GM21619 (cell line): Measurements from ENCODE around the gene PRTN3.

Experiments
- ATAC-seq: cut with Tn5 transposase; IDR thresholded peaks from one replicate; pipeline ENCODE4 v1.9.1; 2021; ENCODE audit not compliant: unreplicated experiment

PRTN3 gene

DNA sequence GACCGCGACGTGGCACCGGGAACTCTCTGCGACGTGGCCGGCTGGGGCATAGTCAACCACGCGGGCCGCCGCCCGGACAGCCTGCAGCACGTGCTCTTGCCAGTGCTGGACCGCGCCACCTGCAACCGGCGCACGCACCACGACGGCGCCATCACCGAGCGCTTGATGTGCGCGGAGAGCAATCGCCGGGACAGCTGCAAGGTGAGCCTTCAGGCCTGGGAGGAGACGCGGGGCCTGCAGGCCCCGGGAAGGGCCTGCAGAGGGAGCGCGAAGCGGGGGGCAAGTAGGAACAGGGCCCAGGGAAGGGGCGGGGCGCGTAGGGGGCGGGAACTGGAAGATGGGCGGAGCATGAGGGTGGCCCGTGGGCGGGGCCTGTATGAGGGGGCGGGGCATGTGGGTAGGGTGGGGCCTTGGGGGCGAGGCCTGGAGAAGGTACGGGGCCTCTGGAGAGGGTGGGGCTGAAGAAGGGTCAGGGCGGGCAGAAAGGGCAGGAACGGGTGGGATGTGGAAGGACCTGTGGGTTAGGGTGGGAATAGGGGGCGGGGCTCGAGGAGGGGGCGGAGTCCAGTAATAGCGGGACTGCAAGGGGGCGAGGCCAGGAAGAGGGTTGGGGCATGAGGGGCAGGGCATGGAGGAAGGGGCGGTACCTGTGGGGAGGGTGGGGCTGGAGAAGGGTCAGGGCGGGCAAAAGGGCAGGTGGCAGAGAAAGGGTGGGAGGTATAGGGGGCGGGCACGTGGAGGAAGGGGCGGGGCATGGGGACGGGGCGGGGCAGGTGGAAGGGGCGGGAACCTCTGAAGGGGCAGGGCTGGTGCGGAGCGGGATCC lies 21.2 kb downstream of the PRTN3 start:
- ATAC-seq: no peak

GRCh38 chr19:862581-863314 lies 21.9 kb downstream of the PRTN3 start:
- no peak for ATAC-seq

GRCh38 chr19:863315-863620 lies 22.5 kb downstream of the PRTN3 start:
- no peak for ATAC-seq

- no peak for ATAC-seq
Measured at GRCh38 chr19:866769-867300, 26.0 kb downstream of the PRTN3 start.

GRCh38 chr19:867301-867793 lies 26.5 kb downstream of the PRTN3 start:
- no peak for ATAC-seq

DNA sequence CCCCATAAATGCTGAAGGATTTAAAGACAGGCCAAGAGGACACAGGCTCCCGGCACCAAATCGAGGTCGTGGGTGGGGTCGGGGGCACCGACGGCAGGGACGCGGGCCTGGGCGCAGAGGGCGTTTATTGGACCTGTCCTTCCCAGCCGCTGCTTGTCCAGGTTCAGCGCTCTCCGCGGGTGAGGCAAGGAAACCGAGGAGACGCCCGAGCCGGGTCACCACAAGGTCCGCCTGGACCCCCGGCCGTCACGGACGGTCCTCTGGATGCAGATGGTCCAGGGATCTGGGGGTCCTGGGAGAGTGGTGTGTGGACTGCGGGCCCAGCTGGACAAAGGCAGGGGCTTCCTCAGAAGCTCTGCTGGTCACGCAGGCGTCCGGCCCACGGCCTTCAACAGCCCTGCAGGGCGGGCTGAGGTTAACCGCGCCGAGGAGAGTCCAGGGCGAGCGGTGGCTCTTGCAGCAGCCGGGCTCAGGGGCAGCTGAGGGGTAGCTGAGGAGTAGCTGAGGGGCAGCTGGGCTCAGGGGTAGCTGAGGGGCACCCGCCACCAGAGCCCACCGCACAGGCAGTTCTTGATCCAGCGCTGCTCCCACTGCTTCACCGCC lies 27.2 kb downstream of the PRTN3 start:
- no peak for ATAC-seq

DNA sequence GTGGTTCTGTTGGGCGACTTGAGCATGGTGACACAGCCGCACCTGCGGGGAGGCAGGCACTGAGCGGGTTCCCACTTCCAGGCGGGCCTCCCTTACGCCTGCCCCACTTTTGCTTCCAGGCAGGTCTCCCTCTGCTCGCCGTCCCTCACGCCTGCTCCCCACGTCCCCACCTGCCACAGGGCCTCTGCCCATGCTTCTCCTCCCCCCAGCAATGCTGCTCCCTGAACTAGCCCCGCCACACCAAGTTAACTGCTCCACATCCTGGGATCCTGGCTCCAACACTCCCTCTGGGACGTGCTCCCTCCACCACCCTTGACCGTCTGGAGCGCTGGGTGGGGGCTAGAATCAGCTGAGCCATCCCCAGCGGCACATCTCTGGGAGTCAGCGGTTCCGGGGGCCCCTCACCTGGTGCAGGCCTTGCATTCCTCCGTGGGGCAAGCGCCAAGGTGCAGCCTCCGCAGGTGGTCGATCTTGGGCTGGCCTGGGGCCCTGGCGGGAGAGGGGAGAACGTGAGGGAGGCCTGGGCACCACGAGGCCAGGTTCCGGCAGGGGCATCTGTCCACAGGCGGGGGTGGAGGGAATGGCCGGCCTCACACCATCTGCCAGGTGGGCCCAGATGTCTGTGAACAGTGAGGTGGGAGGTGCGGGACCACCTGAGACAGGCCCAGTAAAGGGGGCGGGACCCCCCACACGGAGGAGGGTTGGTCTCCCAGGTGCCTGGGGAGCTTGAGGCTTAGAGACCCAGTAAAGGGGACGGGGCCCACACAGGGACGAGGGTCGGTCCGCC lies 27.9 kb downstream of the PRTN3 start:
- ATAC-seq: no peak

- no peak for ATAC-seq
Measured at GRCh38 chr19:869245-870177, 28.7 kb downstream of the PRTN3 start.

GRCh38 chr19:870314-870713 lies 29.5 kb downstream of the PRTN3 start:
- no peak for ATAC-seq

GRCh38 chr19:870963-871401 lies 30.2 kb downstream of the PRTN3 start:
- ATAC-seq: no peak

- no peak for ATAC-seq
Measured at GRCh38 chr19:871446-872265, 30.9 kb downstream of the PRTN3 start.

DNA sequence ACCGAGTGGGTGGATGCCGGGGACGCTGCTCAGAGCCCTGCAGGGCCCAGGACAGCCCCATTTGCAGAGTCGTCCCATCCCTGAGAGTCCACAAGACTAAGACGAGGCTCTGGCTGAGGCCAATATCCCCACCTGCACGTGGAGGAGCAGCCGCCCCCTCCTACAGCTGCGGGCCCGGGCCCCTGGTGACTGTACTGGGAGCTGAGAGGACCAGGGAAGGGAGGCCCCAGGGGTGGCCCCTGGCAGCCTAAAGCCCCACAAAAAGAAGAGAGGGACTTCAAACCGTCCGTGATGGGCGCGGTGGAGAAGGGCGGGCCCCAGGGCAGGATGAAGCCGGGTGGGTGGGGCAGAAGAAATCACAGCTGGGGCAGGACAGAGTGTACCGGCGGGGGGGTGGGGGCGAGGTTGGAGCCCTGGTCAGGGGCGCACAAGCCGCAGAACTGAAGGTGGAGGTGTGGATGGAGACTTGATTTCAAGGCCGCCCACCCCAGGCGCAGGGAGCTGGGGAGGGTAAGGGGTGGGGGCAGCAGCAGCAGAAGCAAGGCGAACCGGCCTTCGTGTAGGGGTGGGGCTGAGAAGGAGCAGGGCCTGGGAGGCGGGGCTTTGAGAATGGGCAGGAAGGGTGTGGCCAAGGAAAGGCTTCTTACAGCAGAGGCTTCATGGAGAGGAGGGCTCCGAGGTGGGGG lies 31.6 kb downstream of the PRTN3 start:
- ATAC-seq: no peak

GRCh38 chr19:873084-873483 lies 32.3 kb downstream of the PRTN3 start:
- no peak for ATAC-seq

GRCh38 chr19:873561-874041 lies 32.8 kb downstream of the PRTN3 start:
- ATAC-seq: no peak

GRCh38 chr19:875265-875879 lies 34.6 kb downstream of the PRTN3 start:
- ATAC-seq: no peak

DNA sequence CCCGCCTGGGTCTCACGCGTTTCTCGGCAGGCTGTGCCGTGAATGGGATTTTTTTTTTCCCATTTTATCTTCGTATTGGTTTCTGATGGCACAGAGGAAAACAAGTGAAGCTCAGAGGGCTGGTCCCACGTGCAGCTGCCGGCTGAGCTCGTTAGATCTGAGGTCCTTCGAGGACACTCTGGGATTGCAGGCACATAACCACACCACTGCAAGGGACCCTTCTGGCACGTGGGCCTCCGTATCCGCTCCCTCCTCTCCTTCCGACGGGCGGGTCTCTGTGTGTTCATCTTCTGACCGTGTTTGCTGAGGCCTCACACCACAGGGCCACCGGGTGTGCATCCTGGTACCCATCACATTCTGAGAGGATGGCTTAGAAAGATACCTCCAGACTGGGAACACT lies 35.3 kb downstream of the PRTN3 start:
- ATAC-seq: no peak

DNA sequence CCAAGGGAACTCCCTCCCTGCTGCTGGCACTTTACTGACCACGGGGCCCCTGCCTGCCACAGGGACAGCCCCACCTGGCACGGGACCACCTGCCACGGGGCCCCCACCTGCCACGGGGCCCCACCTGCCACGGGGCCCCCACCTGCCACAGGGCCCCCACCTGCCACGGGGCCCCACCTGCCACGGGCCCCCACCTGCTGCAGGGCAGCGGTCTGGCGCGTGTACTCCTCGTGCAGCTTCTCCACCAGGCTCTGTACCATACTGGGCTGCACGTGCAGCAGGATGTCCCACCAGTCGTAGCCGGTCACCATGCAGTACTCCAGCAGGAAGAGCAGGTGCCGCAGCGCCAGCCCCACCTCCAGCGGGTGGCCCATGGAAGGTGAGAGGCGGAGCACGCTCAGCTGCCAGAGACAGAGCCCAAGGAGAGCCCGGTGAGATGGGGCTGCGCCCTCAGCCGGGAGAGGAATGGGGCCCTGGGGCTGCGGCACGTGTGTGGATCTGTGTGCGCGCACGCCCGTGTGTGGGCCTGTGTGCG lies 36.0 kb downstream of the PRTN3 start:
- ATAC-seq: no peak
